ENCODE data around the gene IL17C. TPM values are rescaled to one million over a fixed set of nuclear protein-coding genes. Genes with fewer than 3 reads are reported as not detected.
"Not testable (repeated sequence)": the region's sequence is repeated elsewhere in the genome, so short reads cannot be mapped to it uniquely, and the experiment has no call there.

IL17C gene
- total RNA-seq, 2 experiments from 2014 or later = 0.18 TPM; not detected in 1

DNA sequence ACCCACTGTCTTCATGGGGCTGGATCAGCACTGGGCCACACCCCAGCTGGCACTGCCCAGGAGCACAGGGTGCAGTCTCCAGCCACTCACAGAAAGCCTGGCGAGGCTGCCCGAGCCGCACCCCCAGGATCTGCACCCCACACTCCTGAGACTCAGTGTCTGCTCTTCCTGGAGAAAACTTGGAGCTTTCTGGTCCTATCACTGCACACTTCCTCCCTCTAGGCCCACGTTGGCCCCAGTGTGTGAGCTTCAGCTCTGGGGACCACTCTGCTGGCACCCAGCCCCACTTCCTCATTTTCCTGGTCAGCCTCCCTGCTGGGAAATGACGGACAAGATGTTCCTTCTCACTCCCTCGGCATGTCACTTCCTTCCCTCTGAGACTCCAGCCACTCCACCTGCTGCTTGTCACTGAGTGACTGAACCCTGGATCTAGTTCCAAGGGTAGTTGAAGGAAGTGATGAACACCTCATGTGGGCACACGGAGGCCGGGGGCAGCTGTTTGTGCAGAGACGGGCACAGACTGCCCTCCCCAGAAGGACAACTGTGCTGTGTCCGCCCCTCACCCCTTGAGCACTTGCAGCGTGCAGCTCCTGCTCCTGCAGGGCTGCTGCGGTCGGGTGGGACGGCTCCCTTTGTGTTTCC, 39.2 kb upstream of the IL17C start:
- ChIA-PET POLR2A (no interaction called here), CTCF (no interaction called here)
- H3K4me1 Mint-ChIP-seq = peaks cover 10% of the 10 kb centered on the region

GRCh38 chr16:88599825-88600538, 38.4 kb upstream of the IL17C start:
- intact Hi-C loops (cut with DNase I, micrococcal nuclease) = no loop called here
- ChIA-PET CTCF (no interaction called here), POLR2A (no interaction called here)
- DNase-seq = no peak
- H3K4me1 Mint-ChIP-seq = peaks cover 10% of the 10 kb centered on the region
- no peak overlapping the region for H3K4me3 Mint-ChIP-seq
- ATAC-seq = no peak
- peaks cover 40% of the 10 kb centered on the region for H3K36me3 Mint-ChIP-seq (ENCODE audit: low read depth)
- H3K9me3 Mint-ChIP-seq (ENCODE audit: low read depth) = no peaks in the 10 kb centered on the region
- H3K27ac Mint-ChIP-seq = no peak overlapping the region
- H3K27me3 Mint-ChIP-seq = no peaks in the 10 kb centered on the region

More for the DNA sequence above, 39.2 kb upstream of the IL17C start:
- Mint-ChIP-seq H3K27ac (no peak overlapping the region), H3K36me3 (ENCODE audit: low read depth) (peaks cover 40% of the 10 kb centered on the region), H3K27me3 (no peaks in the 10 kb centered on the region), H3K4me3 (no peak overlapping the region), H3K9me3 (ENCODE audit: low read depth) (no peaks in the 10 kb centered on the region)
- ATAC-seq = no peak
- intact Hi-C loops (cut with DNase I, micrococcal nuclease) = no loop called here
- no peak for DNase-seq

- H3K36me3 Mint-ChIP-seq (ENCODE audit: low read depth) = peaks cover 37% of the 10 kb centered on the region
- CTCF ChIA-PET = no interaction called here
These were observed 37.9 kb upstream of the IL17C start for GRCh38 chr16:88600539-88600896.

GRCh38 chr16:88601313-88602036, 36.9 kb upstream of the IL17C start:
- no peaks in the 10 kb centered on the region for H3K27me3 Mint-ChIP-seq
- intact Hi-C loops (cut with DNase I, micrococcal nuclease) = no loop called here
- no peak overlapping the region for H3K4me3 Mint-ChIP-seq
- H3K36me3 Mint-ChIP-seq (ENCODE audit: low read depth) = peaks cover 39% of the 10 kb centered on the region
- CTCF ChIA-PET = no interaction called here
- H3K27ac Mint-ChIP-seq = no peak overlapping the region
- peaks cover 4% of the 10 kb centered on the region for H3K4me1 Mint-ChIP-seq
- POLR2A ChIA-PET = no interaction called here
- DNase-seq (no peak), ATAC-seq (no peak)
- H3K9me3 Mint-ChIP-seq (ENCODE audit: low read depth) = no peaks in the 10 kb centered on the region

More at GRCh38 chr16:88600539-88600896, 37.9 kb upstream of the IL17C start:
- POLR2A ChIA-PET = no interaction called here
- H3K9me3 Mint-ChIP-seq (ENCODE audit: low read depth) = no peaks in the 10 kb centered on the region
- peaks cover 10% of the 10 kb centered on the region for H3K4me1 Mint-ChIP-seq
- no peaks in the 10 kb centered on the region for H3K27me3 Mint-ChIP-seq
- H3K4me3 Mint-ChIP-seq = no peak overlapping the region
- DNase-seq = no peak
- intact Hi-C loops (cut with DNase I, micrococcal nuclease) = no loop called here
- no peak for ATAC-seq
- no peak overlapping the region for H3K27ac Mint-ChIP-seq

DNA sequence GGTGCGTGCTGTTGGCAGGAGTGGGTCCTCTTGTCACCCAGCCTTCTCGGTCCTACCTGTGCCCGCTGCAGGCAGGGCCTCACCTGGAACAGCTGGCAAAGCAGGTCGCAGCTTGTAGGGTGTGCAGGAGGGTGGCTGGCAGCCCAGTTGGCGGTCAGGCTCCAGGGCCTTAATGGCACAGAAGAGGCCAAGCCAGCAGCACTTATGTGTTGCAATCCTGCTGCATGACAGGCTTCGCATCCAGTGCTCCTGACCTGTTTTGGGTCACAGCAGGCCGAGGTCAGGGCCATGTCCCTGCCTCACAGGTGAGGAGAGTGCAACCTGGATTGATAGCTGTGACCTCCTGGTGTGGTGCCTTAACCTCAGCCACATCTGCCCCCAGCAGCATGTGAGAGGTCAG, 36.3 kb upstream of the IL17C start:
- DNase-seq (no peak), ATAC-seq (no peak)
- Mint-ChIP-seq H3K4me3 (no peak overlapping the region), H3K9me3 (ENCODE audit: low read depth) (no peaks in the 10 kb centered on the region), H3K36me3 (ENCODE audit: low read depth) (peaks cover 40% of the 10 kb centered on the region), H3K4me1 (no peaks in the 10 kb centered on the region), H3K27me3 (no peaks in the 10 kb centered on the region), H3K27ac (no peak overlapping the region)
- POLR2A ChIA-PET = no interaction called here
- CTCF ChIA-PET = no interaction called here
- intact Hi-C loops (cut with DNase I, micrococcal nuclease) = no loop called here

DNA sequence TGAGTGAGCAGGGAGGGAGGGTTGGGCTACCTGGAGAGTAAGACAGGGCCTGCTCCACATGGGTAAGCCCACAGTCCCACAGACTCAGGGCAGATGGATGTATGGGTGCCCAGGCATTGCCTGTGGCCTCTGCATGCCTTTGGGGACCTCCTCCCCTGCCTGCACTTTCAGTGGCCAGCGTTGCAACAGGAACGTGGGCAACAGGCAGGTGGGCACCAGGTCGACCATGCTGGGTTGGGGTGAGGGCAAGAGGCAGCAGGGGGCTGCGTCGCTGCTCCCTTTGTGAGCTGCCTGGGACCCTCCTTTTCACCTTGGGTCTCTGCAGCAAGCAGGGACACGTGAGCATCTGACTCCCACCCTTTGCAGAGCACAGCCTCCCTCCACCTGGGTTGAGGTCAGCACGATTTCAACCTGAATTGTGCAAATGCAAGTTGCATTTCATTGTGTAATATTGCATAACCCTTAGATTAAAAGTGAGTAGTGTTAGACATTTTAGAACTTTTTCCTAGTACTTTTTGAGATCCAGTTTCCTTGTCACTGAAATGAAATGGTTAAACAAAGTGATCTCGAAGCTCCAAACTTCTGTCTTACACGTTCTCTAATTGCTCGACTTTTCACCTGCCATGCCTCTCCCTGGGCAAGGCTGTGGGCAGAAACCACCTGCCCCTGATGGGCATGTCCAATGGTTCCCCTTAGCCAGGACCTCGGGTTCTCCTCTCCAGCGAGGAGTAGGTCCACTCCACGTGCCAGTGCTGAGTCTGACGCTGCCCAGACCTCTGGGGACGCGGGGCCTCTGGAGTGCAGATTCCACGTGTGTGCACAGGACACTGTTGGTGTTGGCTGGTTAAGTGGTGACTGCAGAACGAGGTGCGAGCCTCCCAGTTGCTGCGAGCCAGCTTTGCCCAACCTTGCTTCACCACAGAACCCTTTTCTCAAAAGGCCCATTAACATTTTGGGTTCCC, 32.9 kb upstream of the IL17C start:
- intact Hi-C loops (cut with DNase I, micrococcal nuclease) = no loop called here
- H3K9me3 Mint-ChIP-seq (ENCODE audit: low read depth) = no peaks in the 10 kb centered on the region
- no peaks in the 10 kb centered on the region for H3K4me1 Mint-ChIP-seq
- ATAC-seq = no peak
- peaks cover 35% of the 10 kb centered on the region for H3K36me3 Mint-ChIP-seq (ENCODE audit: low read depth)
- H3K27ac Mint-ChIP-seq = no peak overlapping the region
- ChIA-PET POLR2A (no interaction called here), CTCF (no interaction called here)
- DNase-seq = no peak
- no peak overlapping the region for H3K4me3 Mint-ChIP-seq
- no peaks in the 10 kb centered on the region for H3K27me3 Mint-ChIP-seq

DNA sequence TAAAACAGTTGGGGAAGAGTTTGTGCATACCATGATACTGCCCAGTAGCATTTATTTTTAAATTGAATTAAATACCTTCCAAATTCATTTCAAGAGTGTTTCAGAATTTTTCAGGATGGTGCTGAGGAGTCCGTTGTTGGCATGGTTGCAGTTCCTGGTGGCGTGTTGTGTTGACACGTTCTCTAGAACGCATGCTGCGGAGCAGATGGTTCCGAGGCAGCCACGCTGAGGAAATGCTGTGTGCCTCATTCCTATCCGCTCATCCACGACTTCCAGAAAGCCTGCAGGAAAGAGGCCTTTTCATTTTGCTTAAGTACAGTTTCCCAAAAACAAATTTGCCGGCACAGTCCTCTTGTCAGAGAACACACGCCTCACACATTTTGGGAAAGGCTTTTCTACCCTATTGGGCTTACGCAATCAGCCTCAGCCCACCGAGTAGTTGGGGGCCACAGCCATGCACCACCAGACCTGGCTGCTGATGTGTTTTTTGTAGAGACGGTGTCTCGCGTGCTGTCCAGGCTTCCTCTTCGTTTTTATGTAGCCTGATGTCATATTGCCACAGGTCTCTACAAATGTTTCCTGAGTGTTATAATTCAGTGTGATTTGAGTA, 32.1 kb upstream of the IL17C start:
- Mint-ChIP-seq H3K27me3 (no peaks in the 10 kb centered on the region), H3K36me3 (ENCODE audit: low read depth) (peaks cover 34% of the 10 kb centered on the region), H3K27ac (no peak overlapping the region), H3K4me1 (no peaks in the 10 kb centered on the region), H3K4me3 (no peak overlapping the region), H3K9me3 (ENCODE audit: low read depth) (no peaks in the 10 kb centered on the region)
- POLR2A ChIA-PET = no interaction called here
- CTCF ChIA-PET = no interaction called here
- ATAC-seq = no peak
- no peak for DNase-seq
- intact Hi-C loops (cut with DNase I, micrococcal nuclease) = no loop called here

GRCh38 chr16:88608076-88608475, 30.3 kb upstream of the IL17C start:
- H3K4me1 Mint-ChIP-seq = no peaks in the 10 kb centered on the region
- H3K9me3 Mint-ChIP-seq (ENCODE audit: low read depth) = no peaks in the 10 kb centered on the region
- ChIA-PET POLR2A (interaction anchor here (0.6 kb wide), 1 partner anchor 16 kb away, joined by 7 read pairs; no protein-coding TSS in a partner anchor), CTCF (no interaction called here)
- no peak overlapping the region for H3K27ac Mint-ChIP-seq
- H3K4me3 Mint-ChIP-seq = no peak overlapping the region
- no peak for DNase-seq
- H3K27me3 Mint-ChIP-seq = no peaks in the 10 kb centered on the region
- intact Hi-C loops (cut with DNase I, micrococcal nuclease) = no loop called here
- H3K36me3 Mint-ChIP-seq (ENCODE audit: low read depth) = peaks cover 27% of the 10 kb centered on the region
- no peak for ATAC-seq

GRCh38 chr16:88609426-88609825, 28.9 kb upstream of the IL17C start:
- ATAC-seq; H3K4me3 Mint-ChIP-seq; H3K4me1 Mint-ChIP-seq; POLR2A ChIA-PET; H3K27ac Mint-ChIP-seq; H3K9me3 Mint-ChIP-seq (ENCODE audit: low read depth); DNase-seq; intact Hi-C loops (cut with DNase I, micrococcal nuclease); H3K27me3 Mint-ChIP-seq: not testable (repeated sequence)
- CTCF ChIA-PET = interaction anchor here (1.0 kb wide), 1 partner anchor 10 kb away, joined by 4 read pairs; no protein-coding TSS in a partner anchor
- peaks cover 30% of the 10 kb centered on the region for H3K36me3 Mint-ChIP-seq (ENCODE audit: low read depth)

DNA sequence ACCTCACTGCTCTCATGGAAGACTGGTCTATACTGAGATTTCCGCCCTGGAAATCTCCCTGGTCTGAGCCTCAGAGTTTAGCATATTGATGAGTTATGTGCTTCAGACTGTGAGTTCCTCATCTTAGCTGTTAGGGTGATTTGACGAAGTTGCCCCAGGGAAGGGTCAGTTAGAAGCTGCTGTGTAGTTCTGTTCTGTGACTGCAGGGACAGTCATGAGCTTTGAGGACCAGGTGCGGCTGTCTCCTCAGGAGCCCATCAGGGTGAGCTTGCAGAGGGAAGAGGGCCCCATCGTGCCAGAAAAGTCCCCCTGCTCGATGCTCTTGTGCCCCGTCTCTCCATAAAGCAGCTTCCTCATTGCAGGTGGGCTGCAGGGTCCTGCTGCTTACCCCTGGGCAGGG, 28.3 kb upstream of the IL17C start:
- Mint-ChIP-seq H3K36me3 (ENCODE audit: low read depth) (peaks cover 31% of the 10 kb centered on the region), H3K9me3 (ENCODE audit: low read depth) (no peaks in the 10 kb centered on the region), H3K4me1 (no peaks in the 10 kb centered on the region), H3K4me3 (no peak overlapping the region), H3K27ac (no peak overlapping the region), H3K27me3 (no peaks in the 10 kb centered on the region)
- CTCF ChIA-PET = interaction anchor here (0.7 to 1.0 kb wide), 2 partner anchors 10 to 75 kb away, joined by 3 to 4 read pairs; no protein-coding TSS in a partner anchor
- intact Hi-C loops (cut with DNase I, micrococcal nuclease) = no loop called here
- POLR2A ChIA-PET = interaction anchor here (0.6 kb wide), 1 partner anchor 240 kb away, joined by 3 read pairs; no protein-coding TSS in a partner anchor
- ATAC-seq (no peak), DNase-seq (no peak)
